Measurements from ENCODE around the gene FKBP7. TPM values are rescaled to one million over a fixed set of nuclear protein-coding genes. Genes with fewer than 3 reads are reported as not detected.

FKBP7 gene
- total and polyA plus RNA-seq, 2 of the 13 experiments (the other 11 are each of a cell fraction or from before 2014, with no cell fraction given), result 12.4 to 14.8 TPM

DNA sequence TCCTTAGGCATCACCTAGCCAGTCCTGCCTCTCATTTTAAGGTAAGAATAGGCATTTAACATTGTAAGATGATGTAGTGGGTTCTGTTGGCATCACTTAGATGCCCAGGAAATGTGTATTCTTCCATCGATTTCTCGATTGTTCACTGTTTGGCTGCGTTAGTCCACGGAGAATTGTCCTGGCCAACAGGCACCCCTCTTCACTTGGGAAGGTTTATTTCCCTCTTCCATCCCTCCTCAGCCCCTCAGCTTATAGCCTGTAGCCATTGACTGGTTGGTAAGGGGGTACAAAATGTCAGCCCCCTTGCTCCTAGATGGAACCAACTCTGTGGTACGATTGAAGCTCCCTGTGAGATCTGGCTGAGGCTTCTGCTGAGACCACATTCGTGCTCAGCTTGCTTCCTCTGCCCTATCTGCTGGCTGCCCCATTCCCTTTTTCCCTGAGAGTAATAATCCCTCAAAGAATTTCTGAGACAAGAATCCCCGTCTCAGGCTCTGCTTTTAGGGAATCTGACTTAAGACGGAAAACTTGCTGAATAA lies 45.3 kb upstream of the FKBP7 start:
- H3K79me2 ChIP-seq (ENCODE audit: insufficient read depth, low read length), result peaks cover 12% of the 10 kb centered on the region
- H2AFZ ChIP-seq (ENCODE audit: low read length), result no peak overlapping the region
- H3K9me3 ChIP-seq (ENCODE audit: low read length), result no peaks in the 10 kb centered on the region
- peak overlapping the region; percentile 60 for H3K9ac ChIP-seq (ENCODE audit: insufficient read depth, low read depth, low read length)
- H3K4me3 ChIP-seq (replicated peaks in 1 of 3; ENCODE audit: insufficient read depth in 1 of 3, low read depth in 2 of 3, low read length in 3 of 3), result peak overlapping the region; percentile 52 to 72 (median 53)
- intact Hi-C loops (cut with micrococcal nuclease; ENCODE audit: unreplicated experiment), result loop anchor here (1.0 to 2.0 kb wide), 2 partner anchors 43 to 73 kb away; partner anchors contain the start of gene PLEKHA3
- H4K20me1 ChIP-seq (ENCODE audit: insufficient read depth, low read length), result no peaks in the 10 kb centered on the region
- peak overlapping the region; percentile 5 for H3K27ac ChIP-seq (ENCODE audit: extremely low read length, insufficient read depth, low read length)
- peak; percentile 60 for ATAC-seq
- H3K27me3 ChIP-seq (ENCODE audit: control insufficient read depth in 1 of 2, insufficient read depth in 2 of 2, low read length in 2 of 2), result no peaks in the 10 kb centered on the region
- TF ChIP-seq RFXAP (CRISPR knock-in tag; IDR thresholded peaks at IDR 0.05; ENCODE audit: borderline replicate concordance) (no peak), ATF1 (CRISPR knock-in tag; IDR thresholded peaks at IDR 0.05) (no peak), SP140L (CRISPR knock-in tag; IDR thresholded peaks at IDR 0.05; ENCODE audit: borderline replicate concordance) (no peak), ZNF792 (CRISPR knock-in tag; IDR thresholded peaks at IDR 0.05) (no peak), ADNP (CRISPR knock-in tag; IDR thresholded peaks at IDR 0.05) (no peak), ZNF549 (CRISPR knock-in tag; IDR thresholded peaks at IDR 0.05) (no peak), TCF7L2 (IDR thresholded peaks at IDR 0.05; ENCODE audit: low read depth, low read length) (no peak), ZFX (CRISPR knock-in tag; IDR thresholded peaks at IDR 0.05; ENCODE audit: low read depth) (no peak), SP1 (IDR thresholded peaks at IDR 0.05) (no peak), SP1 (CRISPR knock-in tag; IDR thresholded peaks at IDR 0.05) (no peak), MAFK (conservative IDR thresholded peaks at IDR 0.05 in 1 of 2, IDR thresholded peaks at IDR 0.05 in 1 of 2; ENCODE audit: low read length in 2 of 2) (no peak), MEF2D (CRISPR knock-in tag; IDR thresholded peaks at IDR 0.05) (no peak), ZNF782 (CRISPR knock-in tag; IDR thresholded peaks at IDR 0.05; ENCODE audit: borderline replicate concordance) (no peak), ZNF547 (CRISPR knock-in tag; IDR thresholded peaks at IDR 0.05) (no peak), ZNF17 (CRISPR knock-in tag; IDR thresholded peaks at IDR 0.05) (no peak), KLF6 (CRISPR knock-in tag; IDR thresholded peaks at IDR 0.05) (no peak)
- POLR2A ChIA-PET, result interaction anchor here (0.7 to 1.1 kb wide), 2 partner anchors 54 to 73 kb away, joined by 3 read pairs; partner anchors contain the start of genes PJVK and PRKRA
- in situ Hi-C loops (cut with HindIII; ENCODE audit: extremely low pct_ligation_motif_present, low pct_unique_long_range_greater_than_20kb), result no loop called here
- DNase-seq (ENCODE audit: low spot score), result no peak
- CTCF ChIA-PET (ENCODE audit: low intra/inter-chr PET ratio, low total read pairs), result no interaction called here
- no peaks in the 10 kb centered on the region for H3K4me1 ChIP-seq (ENCODE audit: insufficient read depth, low read length)
- peak overlapping the region; percentile 33 for H3K4me2 ChIP-seq (ENCODE audit: low read depth, low read length)
- no peak for FAIRE-seq
- WGBS (ENCODE audit: low lambda C conversion rate), result 50% methylated on average over 8 of the region's 8 CpGs
- H3K36me3 ChIP-seq (replicated peaks in 1 of 2; ENCODE audit: control insufficient read depth in 1 of 2, insufficient read depth in 2 of 2, low read length in 2 of 2), result no peaks in the 10 kb centered on the region
- TSS peak; percentile 34 for BruUV-seq (replicated peaks)
